HG03103 (cell line): ENCODE data around the gene BRINP1.

Experiments used
- ATAC-seq: cut with Tn5 transposase; IDR thresholded peaks from one replicate; pipeline ENCODE4 v1.9.1; 2021; ENCODE audit warnings: low read depth; ENCODE audit not compliant: unreplicated experiment

The BRINP1 gene

GRCh38 chr9:119368681-119369581 lies at the start of gene BRINP1:
Gene BRINP1 (minus strand): TSS chr9:119369435. CDS start chr9:119313355, 56,080 bp downstream.
- ATAC-seq: no peak

- no peak for ATAC-seq
These were observed 49.5 kb upstream of the BRINP1 start for GRCh38 chr9:119418721-119419120.

- no peak for ATAC-seq
These were observed 47.6 kb upstream of the BRINP1 start for GRCh38 chr9:119416793-119417192.

GRCh38 chr9:119412399-119412798 lies 43.2 kb upstream of the BRINP1 start:
- ATAC-seq: no peak

- no peak for ATAC-seq
These were observed 40.3 kb upstream of the BRINP1 start for GRCh38 chr9:119409552-119409951.

- ATAC-seq: no peak
These were observed 31.4 kb upstream of the BRINP1 start for GRCh38 chr9:119400606-119401005.

GRCh38 chr9:119398350-119398749 lies 29.1 kb upstream of the BRINP1 start:
- no peak for ATAC-seq

GRCh38 chr9:119391878-119392277 lies 22.6 kb upstream of the BRINP1 start:
- no peak for ATAC-seq

- no peak for ATAC-seq
These were observed 6.7 kb upstream of the BRINP1 start for GRCh38 chr9:119375892-119376291.

- no peak for ATAC-seq
These were observed 3.7 kb upstream of the BRINP1 start for GRCh38 chr9:119372951-119373350.

GRCh38 chr9:119370816-119371215 lies 1.6 kb upstream of the BRINP1 start:
- ATAC-seq: no peak

GRCh38 chr9:119369680-119370366 lies 588 bp upstream of the BRINP1 start:
- ATAC-seq: no peak

GRCh38 chr9:119368179-119368578 lies 1.1 kb downstream of the BRINP1 start:
- no peak for ATAC-seq

GRCh38 chr9:119367683-119368075 lies 1.6 kb downstream of the BRINP1 start:
- no peak for ATAC-seq

- no peak for ATAC-seq
These were observed 2.1 kb downstream of the BRINP1 start for GRCh38 chr9:119366909-119367682.

GRCh38 chr9:119365291-119366027 lies 3.8 kb downstream of the BRINP1 start:
- no peak for ATAC-seq

- no peak for ATAC-seq
These were observed 9.0 kb downstream of the BRINP1 start for GRCh38 chr9:119360237-119360636.

- no peak for ATAC-seq
These were observed 11.7 kb downstream of the BRINP1 start for GRCh38 chr9:119357336-119358096.

- ATAC-seq: no peak
These were observed 19.8 kb downstream of the BRINP1 start for GRCh38 chr9:119349351-119349825.
